ENCODE measurements around the gene NPEPL1. TPM values are rescaled to one million over a fixed set of nuclear protein-coding genes. Genes with fewer than 3 reads are reported as not detected.

The NPEPL1 gene
- total and polyA plus RNA-seq, 8 donors = 15.3 to 134 (median 37.8) TPM

GRCh38 chr20:58678806-58679205, 13.8 kb upstream of the NPEPL1 start:
- Histone ChIP-seq H3K27me3 (no peaks in the 10 kb centered on the region), H3K9me3 (no peaks in the 10 kb centered on the region), H3K4me1 (no peaks in the 10 kb centered on the region), H3K27ac (no peak overlapping the region), H3K4me3 (no peak overlapping the region), H3K36me3 (peaks cover 22 to 73% (median 71%) of the 10 kb centered on the region in 4 donors)
- intact Hi-C loops (cut with DNase I; ENCODE audit: low total_unique reads) = no loop called here
- no peak for DNase-seq
- TF ChIP-seq POLR2A (IDR thresholded peaks at IDR 0.05) (no peak), POLR2AphosphoS5 (IDR thresholded peaks at IDR 0.05) (no peak), CTCF (IDR thresholded peaks at IDR 0.05) (no peak)
- 84 to 91% (median 89%) methylated on average over 8 of the region's 8 CpGs for WGBS, 5 donors

- Histone ChIP-seq H3K27me3 (no peaks in the 10 kb centered on the region), H3K4me3 (no peak overlapping the region), H3K36me3 (peaks cover 0 to 48% (median 37%) of the 10 kb centered on the region in 4 donors), H3K27ac (no peak overlapping the region), H3K9me3 (no peaks in the 10 kb centered on the region), H3K4me1 (no peaks in the 10 kb centered on the region)
- no peak for TF ChIP-seq POLR2A (IDR thresholded peaks at IDR 0.05)
- TF ChIP-seq POLR2AphosphoS5 (IDR thresholded peaks at IDR 0.05) = no peak
- no peak for TF ChIP-seq CTCF (IDR thresholded peaks at IDR 0.05)
- intact Hi-C loops (cut with DNase I; ENCODE audit: low total_unique reads) = no loop called here
- 79 to 85% (median 84%) methylated on average over 11 of the region's 11 CpGs for WGBS, 5 donors
- no peak for DNase-seq
Observed at GRCh38 chr20:58682656-58683531, 9.7 kb upstream of the NPEPL1 start.

GRCh38 chr20:58684291-58684690, 8.3 kb upstream of the NPEPL1 start:
- DNase-seq = no peak
- H3K27ac ChIP-seq = no peak overlapping the region
- TF ChIP-seq EP300 (IDR thresholded peaks at IDR 0.05) = no peak
- H3K4me1 ChIP-seq = peaks cover 0 to 6% (median under 1%) of the 10 kb centered on the region in 4 donors
- no peaks in the 10 kb centered on the region for H3K9me3 ChIP-seq
- intact Hi-C loops (cut with DNase I; ENCODE audit: low total_unique reads) = no loop called here
- no peak overlapping the region for H3K4me3 ChIP-seq
- 97 to 99% (median 98%) methylated on average over 2 of the region's 2 CpGs for WGBS, 5 donors
- H3K27me3 ChIP-seq = no peaks in the 10 kb centered on the region
- H3K36me3 ChIP-seq = peaks cover 0 to 35% (median 23%) of the 10 kb centered on the region in 4 donors

- Histone ChIP-seq H3K9me3 (no peaks in the 10 kb centered on the region), H3K4me1 (peaks cover 0 to 18% (median 8%) of the 10 kb centered on the region in 4 donors), H3K27ac (no peak overlapping the region), H3K36me3 (peaks cover 0 to 18% (median 7%) of the 10 kb centered on the region in 4 donors), H3K27me3 (no peaks in the 10 kb centered on the region), H3K4me3 (no peak overlapping the region)
- TF ChIP-seq CTCF (IDR thresholded peaks at IDR 0.05) (no peak), POLR2A (IDR thresholded peaks at IDR 0.05) (no peak), POLR2AphosphoS5 (IDR thresholded peaks at IDR 0.05) (no peak), EP300 (IDR thresholded peaks at IDR 0.05) (no peak)
- no peak for DNase-seq
- 93 to 95% (median 94%) methylated on average over 5 of the region's 5 CpGs for WGBS, 5 donors
- intact Hi-C loops (cut with DNase I; ENCODE audit: low total_unique reads) = no loop called here
Observed at GRCh38 chr20:58685988-58686387, 6.6 kb upstream of the NPEPL1 start.

GRCh38 chr20:58688414-58688813, 4.2 kb upstream of the NPEPL1 start:
- no peaks in the 10 kb centered on the region for H3K27me3 ChIP-seq
- no peaks in the 10 kb centered on the region for H3K9me3 ChIP-seq
- H3K4me1 ChIP-seq = peaks cover 4 to 36% (median 19%) of the 10 kb centered on the region in 4 donors
- no peak overlapping the region for H3K4me3 ChIP-seq
- no peak for TF ChIP-seq POLR2A (IDR thresholded peaks at IDR 0.05)
- no peak for TF ChIP-seq POLR2AphosphoS5 (IDR thresholded peaks at IDR 0.05)
- no peak for TF ChIP-seq CTCF (IDR thresholded peaks at IDR 0.05)
- no peak for TF ChIP-seq EP300 (IDR thresholded peaks at IDR 0.05)
- peaks cover 0 to 16% (median 6%) of the 10 kb centered on the region in 4 donors for H3K36me3 ChIP-seq
- H3K27ac ChIP-seq = no peak overlapping the region
- intact Hi-C loops (cut with DNase I; ENCODE audit: low total_unique reads) = no loop called here
- WGBS, 5 donors = 88 to 99% (median 90%) methylated on average over 4 of the region's 4 CpGs
- DNase-seq = no peak
